Ascending aorta (tissue), 2 donors: ENCODE results near the gene CRELD1. TPM values are rescaled to one million over a fixed set of nuclear protein-coding genes. Genes with fewer than 3 reads are reported as not detected.

Experiments
- DNase-seq, 2 donors: peaks; one replicate each; pipeline ENCODE4 v3.0.0-alpha.2; 2019; ENCODE audit warnings: low spot score in 2 of 2
- H3K27ac ChIP-seq, 2 donors: fragments of 200-600 bp; sonication (generic); one replicate each; pipeline ENCODE4 v1.5.1; 2016 to 2017; ENCODE audit warnings: mild to moderate bottlenecking in 1 of 2
- H3K27me3 ChIP-seq: fragments of 200-600 bp; sonication (generic); one replicate; pipeline ENCODE4 v1.5.1; 2017
- H3K36me3 ChIP-seq, 2 donors: fragments of 200-600 bp; sonication (generic); one replicate each; pipeline ENCODE4 v1.5.1; 2016
- H3K4me1 ChIP-seq, 2 donors: fragments of 200-600 bp; sonication (generic); one replicate each; pipeline ENCODE4 v1.5.1; 2016 to 2017; ENCODE audit warnings: mild to moderate bottlenecking in 1 of 2
- H3K4me3 ChIP-seq, 2 donors: fragments of 200-600 bp; sonication (generic); one replicate each; pipeline ENCODE4 v1.5.1; 2016 to 2017; ENCODE audit warnings: mild to moderate bottlenecking in 1 of 2
- H3K9me3 ChIP-seq, 2 donors: fragments of 200-600 bp; sonication (generic); one replicate each; pipeline ENCODE4 v1.5.1; 2016
- intact Hi-C: fragments of 100-400 bp; cut with DNase I; formaldehyde crosslinking; loops from one replicate; pipeline ENCODE4 v1.15.1; 2023
- total RNA-seq: library from RNA; depleted of rRNA; stranded (reverse); fragments of >200 nt; gene quantifications from one replicate; pipeline ENCODE4 v1.1.0, GENCODE V29; 2016
- TF ChIP-seq, protein P1 (sequence below), 3 experiments: fragments of 200-600 bp in 2 of 3; fragments of 450-650 bp in 1 of 3; sonication (generic) in 2 of 3; IDR thresholded peaks; one replicate each; pipeline ENCODE4 v1.5.1; 2016 to 2019; ENCODE audit warnings: antibody characterized with exemption in 3 of 3, mild to moderate bottlenecking in 1 of 3, moderate library complexity in 1 of 3

CRELD1 gene
- total RNA-seq, 1 donor from 2014 or later = 35.8 TPM

DNA sequence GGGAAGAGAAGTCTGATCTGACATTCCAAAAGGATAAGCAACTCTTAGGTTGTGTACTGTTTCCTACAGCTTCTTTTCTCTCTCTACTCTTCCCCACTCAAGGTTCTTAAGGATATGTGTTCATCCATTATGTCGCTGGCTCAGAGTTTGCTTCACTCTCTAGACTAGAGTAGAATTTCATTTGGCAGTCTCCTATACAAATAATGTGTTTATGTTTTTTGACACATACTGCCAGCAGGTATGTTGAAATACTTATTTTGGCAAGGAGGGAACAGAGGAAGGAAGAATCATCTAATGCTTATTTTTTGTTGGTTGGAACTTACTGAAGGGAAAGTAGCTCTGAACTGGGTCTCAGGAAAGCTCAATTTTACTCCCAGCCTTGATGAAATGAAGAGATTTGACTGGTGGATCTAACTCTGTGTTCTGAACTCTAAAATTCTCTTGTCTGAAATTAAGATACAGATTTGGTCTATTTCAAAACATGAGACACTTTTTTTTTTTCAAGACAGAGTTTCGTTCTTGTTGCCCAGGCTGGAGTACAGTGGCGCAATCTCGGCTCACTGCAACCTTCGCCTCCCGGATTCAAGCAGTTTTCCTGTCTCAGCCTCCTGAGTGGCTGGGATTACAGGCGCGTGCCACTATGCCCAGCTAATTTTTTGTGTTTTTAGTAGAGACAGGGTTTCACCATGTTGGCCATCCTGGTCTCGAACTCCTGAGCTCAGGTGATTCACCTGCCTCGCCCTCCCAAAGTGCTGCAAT, 60.6 kb downstream of the CRELD1 start:
- Histone ChIP-seq H3K27ac (no peak overlapping the region), H3K27me3 (no peaks in the 10 kb centered on the region), H3K4me3 (no peak overlapping the region), H3K4me1 (no peaks in the 10 kb centered on the region), H3K36me3 (no peaks in the 10 kb centered on the region), H3K9me3 (no peaks in the 10 kb centered on the region)
- intact Hi-C loops = no loop called here
- no peak for DNase-seq
- TF ChIP-seq, protein P1, sequence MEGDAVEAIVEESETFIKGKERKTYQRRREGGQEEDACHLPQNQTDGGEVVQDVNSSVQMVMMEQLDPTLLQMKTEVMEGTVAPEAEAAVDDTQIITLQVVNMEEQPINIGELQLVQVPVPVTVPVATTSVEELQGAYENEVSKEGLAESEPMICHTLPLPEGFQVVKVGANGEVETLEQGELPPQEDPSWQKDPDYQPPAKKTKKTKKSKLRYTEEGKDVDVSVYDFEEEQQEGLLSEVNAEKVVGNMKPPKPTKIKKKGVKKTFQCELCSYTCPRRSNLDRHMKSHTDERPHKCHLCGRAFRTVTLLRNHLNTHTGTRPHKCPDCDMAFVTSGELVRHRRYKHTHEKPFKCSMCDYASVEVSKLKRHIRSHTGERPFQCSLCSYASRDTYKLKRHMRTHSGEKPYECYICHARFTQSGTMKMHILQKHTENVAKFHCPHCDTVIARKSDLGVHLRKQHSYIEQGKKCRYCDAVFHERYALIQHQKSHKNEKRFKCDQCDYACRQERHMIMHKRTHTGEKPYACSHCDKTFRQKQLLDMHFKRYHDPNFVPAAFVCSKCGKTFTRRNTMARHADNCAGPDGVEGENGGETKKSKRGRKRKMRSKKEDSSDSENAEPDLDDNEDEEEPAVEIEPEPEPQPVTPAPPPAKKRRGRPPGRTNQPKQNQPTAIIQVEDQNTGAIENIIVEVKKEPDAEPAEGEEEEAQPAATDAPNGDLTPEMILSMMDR (IDR thresholded peaks at IDR 0.05) = no peak

Other genes starting within 250 kb of the CRELD1 start
- gene CPNE9, start 230.0 kb upstream of the CRELD1 start, total RNA-seq = not detected
- gene BRPF1, start 202.1 kb upstream of the CRELD1 start, total RNA-seq = 18.6 TPM
- 36.0 TPM for gene OGG1, start 183.9 kb upstream of the CRELD1 start, total RNA-seq
- gene CAMK1, start 163.9 kb upstream of the CRELD1 start, total RNA-seq = 82.9 TPM
- 106 TPM for gene TADA3, start 141.4 kb upstream of the CRELD1 start, total RNA-seq
- gene ARPC4, start 140.8 kb upstream of the CRELD1 start, total RNA-seq = 160 TPM
- 47.0 TPM for gene TTLL3, start 123.6 kb upstream of the CRELD1 start, total RNA-seq
- 30.7 TPM for gene RPUSD3, start 89.8 kb upstream of the CRELD1 start, total RNA-seq
- gene CIDEC, start 53.6 kb upstream of the CRELD1 start, total RNA-seq = 29.9 TPM
- gene JAGN1, start 43.2 kb upstream of the CRELD1 start, total RNA-seq = 55.2 TPM
- gene IL17RE, start 31.0 kb upstream of the CRELD1 start, total RNA-seq = 21.7 TPM
- 82.5 TPM for gene IL17RC, start 16.7 kb upstream of the CRELD1 start, total RNA-seq
- 1.1 TPM for gene PRRT3, start 18.6 kb downstream of the CRELD1 start, total RNA-seq
- 12.3 TPM for gene EMC3, start 53.0 kb downstream of the CRELD1 start, total RNA-seq
- 54.6 TPM for gene FANCD2, start 92.6 kb downstream of the CRELD1 start, total RNA-seq
- gene FANCD2OS, start 174.4 kb downstream of the CRELD1 start, total RNA-seq = not detected
- gene BRK1, start 181.8 kb downstream of the CRELD1 start, total RNA-seq = 87.3 TPM
- 34.4 TPM for gene VHL, start 207.9 kb downstream of the CRELD1 start, total RNA-seq
- 1.3 TPM for gene IRAK2, start 231.1 kb downstream of the CRELD1 start, total RNA-seq